ENCODE results near the gene CEP120.
A peak's percentile ranks its signal among the peaks of the same experiment; 100 is the strongest.
"Not testable (repeated sequence)": the region's sequence is repeated elsewhere in the genome, so short reads cannot be mapped to it uniquely, and the experiment has no call there.

CEP120 gene

DNA sequence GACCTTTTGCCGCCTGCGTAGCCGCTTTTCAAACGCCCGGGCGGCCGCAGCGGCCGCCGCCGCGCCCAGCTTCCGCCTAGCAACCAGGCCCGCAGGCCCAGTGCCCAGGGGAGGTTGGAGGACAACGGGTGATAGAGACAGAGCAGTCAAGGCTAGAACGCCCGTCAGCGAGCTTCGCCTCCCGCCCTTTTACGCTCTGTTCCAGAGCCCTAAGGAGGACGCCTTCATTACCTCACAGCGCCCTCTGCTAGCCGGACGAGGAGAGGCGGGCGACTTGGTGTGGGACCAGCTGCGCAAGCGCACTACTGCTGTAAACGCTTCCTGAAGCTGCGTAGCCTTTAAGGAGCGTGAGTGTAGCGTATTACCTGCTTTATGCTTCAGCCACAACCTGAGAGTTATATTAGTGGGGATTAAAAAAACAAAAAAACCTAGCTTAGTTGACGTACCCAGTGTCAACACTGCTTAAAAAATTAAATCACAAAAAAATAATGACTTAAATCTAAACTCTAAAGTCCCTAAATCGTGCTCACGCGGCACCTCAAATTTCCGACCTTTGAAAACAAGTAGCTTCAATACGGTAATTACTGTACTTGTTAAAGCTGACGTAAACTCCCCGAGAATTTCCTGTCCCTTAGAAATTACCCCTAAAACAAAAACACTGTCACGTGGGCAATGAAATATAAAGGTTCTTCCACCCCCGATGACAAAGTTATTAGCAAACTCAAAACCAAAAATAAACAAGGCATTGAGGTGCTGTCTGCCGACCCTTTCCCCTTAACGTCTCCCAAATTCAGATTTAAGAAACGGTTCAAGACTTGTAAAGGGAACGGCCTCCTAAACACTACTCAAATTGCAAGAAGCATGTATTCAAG, at the start of gene CEP120:
Gene CEP120, minus strand, starts transcription at position 126 of the 872 bp plus-strand sequence. CDS start 405 bp downstream, outside the sequence.
- peak; percentile 94 for DNase-seq

DNA sequence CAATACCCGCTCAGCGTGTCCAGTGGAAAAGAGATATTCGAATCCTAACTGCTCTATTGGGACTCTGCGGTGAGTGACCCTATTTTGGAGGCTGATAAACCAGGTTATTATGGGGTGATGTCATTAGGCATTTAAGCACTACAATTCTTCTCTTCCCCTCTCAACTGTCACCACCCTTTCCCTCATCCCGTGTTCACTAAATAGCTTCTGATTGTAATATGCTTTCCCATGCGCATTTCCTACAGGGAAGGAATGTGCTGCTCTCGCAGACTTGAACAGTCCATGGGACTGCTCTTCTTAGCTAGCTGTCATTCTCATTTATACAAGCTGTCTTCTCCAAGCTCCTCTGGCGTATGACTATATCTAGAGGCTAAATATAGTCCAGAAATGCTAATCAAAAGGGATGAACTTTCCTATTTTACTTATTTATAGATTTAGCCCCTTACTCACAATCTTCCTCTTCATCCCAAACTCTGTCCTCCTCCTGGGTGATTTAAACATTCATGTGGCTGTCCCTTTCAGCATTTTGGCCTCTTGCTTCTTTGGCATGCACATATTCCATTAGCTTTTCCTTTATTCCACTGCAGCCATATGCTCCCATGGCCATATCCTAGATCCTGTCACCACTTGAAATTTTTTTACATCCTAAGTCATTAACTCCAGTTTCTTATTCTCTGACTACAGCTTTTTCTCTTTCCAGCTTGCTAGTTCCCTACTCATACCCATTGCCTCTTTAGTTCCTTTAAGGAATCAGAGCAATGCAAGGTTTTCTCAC, 49.1 kb upstream of the CEP120 start:
- DNase-seq: no peak

DNA sequence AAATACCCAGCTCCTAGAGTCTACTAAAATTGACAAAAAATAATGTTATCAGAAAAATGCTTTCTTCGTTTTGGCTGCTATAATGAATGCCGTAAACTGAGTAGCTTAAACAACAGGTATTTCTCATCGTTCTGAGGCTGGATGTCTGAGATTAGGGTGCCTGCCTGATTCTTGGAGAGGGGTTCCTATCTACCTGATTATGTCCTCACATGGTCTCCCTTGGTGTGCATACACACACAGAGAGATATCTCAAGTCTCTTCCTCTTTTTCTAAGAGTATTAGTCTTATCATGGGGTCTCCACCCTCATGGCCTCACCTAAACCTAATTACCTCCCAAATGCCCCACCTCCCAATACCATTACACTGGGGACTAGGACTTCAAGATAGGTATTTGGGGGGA, 48.2 kb upstream of the CEP120 start:
- DNase-seq: no peak

GRCh38 chr5:123466839-123467238, 43.6 kb upstream of the CEP120 start:
- not testable (repeated sequence) for DNase-seq

DNA sequence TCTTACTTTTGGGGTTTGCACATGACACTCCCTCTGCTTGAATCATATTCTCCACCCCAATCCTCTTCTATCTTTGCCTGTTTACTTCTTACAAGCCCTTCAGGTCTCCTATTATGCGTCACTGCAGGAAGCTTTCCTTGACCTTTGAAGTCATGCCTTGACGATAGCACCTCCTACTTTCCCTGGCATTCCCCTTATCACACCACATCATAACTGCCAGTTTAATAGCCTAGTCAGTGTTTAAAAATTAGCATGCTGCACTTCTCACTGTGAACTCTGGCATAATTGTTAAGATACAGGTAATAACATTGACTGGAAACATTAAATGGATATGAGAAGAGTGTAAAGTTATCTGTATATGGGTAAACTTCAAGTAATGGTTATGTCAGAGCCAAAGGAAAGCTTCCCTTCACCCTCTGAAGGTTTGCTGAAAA, 37.1 kb upstream of the CEP120 start:
- DNase-seq: no peak

DNA sequence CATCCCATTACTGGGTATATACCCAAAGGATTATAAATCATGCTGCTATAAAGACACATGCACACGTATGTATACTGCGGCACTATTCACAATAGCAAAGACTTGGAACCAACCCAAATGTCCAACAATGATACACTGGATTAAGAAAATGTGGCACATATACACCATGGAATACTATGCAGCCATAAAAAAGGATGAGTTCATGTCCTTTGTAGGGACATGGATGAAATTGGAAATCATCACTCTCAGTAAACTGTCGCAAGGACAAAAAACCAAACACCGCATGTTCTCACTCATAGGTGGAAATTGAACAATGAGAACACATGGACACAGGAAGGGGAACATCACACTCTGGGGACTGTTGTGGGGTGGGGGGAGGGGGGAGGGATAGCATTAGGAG, 35.8 kb upstream of the CEP120 start:
- DNase-seq: not testable (repeated sequence)

DNA sequence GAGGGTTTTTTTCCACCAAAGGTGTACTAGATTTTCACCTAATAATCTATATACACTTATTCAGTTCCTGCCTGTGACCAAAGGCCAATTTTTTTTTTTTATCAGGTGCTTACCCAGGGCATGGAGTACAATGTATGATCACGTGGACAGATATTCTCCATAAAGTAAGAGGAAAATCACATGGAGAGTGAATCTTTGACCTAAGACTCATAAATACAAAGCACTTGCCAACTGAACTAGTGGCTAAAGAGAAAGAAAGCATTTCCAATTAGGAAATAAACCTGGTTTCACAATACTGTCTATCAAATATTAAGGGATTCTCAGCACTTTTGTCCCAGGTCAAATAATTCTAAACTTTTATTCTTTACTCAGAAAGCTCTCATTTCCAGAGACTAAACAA, 33.0 kb upstream of the CEP120 start:
- DNase-seq: no peak

DNA sequence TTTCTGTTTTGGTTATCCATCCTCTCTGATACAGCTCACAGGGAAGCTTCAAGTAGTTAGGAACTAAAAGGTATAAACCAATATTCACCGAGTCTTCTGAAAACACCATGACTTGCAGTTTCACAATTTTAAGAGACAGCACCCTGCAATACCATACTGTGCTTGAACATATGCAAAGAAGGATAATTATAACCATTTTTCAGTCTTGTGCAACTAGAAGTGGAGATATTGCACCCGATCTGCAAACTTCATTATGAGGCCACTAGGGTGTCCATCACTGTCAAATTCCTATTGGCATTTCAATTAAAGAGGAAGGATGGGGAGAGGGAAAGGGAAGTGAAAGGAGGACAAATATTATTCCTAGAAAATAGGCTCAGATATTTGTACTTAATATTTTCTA, 32.4 kb upstream of the CEP120 start:
- no peak for DNase-seq

DNA sequence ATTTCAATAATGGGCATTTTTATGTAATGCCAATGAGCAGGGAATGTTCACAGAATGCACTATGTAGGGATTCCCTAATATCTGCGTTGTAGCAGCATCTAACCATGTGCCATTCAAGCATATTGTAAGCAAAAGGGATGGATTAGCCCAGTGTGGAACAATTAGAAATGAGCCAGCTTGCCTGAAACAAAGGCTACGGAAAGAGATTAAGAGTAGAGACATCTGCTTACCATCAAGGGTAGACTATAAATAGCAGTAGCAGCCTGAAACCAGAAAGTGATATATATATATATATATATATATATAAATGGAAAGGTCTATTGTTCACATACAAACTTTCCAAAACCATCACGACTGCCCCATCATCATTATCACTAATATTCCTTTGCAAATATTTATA, 31.9 kb upstream of the CEP120 start:
- DNase-seq: no peak

DNA sequence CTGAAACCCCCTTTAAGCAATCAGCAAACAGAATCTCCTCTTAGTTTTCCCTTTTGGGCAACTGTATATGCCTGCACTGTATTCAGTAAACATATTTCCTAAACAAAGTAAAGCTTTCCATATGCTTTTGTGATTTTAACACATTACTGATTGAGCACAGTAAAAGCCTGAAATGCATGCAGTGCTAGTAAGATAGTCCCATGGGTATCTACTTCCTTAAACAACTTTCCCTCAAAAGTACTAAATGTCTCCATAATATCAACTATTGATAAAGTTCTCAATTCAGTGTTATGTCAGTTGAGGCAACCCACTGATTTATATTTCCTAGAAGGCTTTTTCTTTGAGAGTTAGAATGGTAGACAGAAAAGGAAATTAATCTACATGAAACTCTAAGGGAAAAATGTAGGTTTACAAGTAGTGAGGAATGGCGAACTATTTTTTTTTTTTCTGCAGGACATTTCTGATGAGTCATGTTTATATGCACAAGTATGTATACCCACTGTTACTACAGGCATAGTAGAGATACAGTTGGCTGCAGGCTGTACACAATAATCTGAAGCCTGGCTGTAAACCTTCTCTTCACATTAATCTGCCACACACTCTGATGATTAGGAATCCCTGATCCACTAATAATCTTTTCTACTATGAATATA, 31.2 kb upstream of the CEP120 start:
- no peak for DNase-seq

- no peak for DNase-seq
These were observed 29.2 kb upstream of the CEP120 start for GRCh38 chr5:123452401-123452800.

- no peak for DNase-seq
These were observed 27.8 kb upstream of the CEP120 start for GRCh38 chr5:123451047-123451446.

DNA sequence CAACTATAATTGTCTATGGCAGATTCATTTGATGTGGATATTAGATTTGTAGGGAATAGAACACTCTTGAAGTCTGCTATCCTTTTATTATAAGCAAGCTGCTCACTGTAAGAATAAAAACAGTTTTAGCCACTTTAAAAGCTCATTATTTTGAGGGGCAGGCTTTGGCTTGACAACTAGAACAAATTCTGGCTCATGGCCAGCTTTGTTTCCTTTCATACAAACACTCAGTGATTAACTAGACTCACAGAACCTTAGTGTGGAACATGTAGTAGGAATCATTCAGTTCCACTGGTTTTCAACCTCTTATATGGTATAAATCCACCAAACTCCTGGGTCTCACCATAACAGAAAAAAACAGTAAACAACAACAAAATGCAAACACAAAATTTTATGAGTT, 27.4 kb upstream of the CEP120 start:
- no peak for DNase-seq

DNA sequence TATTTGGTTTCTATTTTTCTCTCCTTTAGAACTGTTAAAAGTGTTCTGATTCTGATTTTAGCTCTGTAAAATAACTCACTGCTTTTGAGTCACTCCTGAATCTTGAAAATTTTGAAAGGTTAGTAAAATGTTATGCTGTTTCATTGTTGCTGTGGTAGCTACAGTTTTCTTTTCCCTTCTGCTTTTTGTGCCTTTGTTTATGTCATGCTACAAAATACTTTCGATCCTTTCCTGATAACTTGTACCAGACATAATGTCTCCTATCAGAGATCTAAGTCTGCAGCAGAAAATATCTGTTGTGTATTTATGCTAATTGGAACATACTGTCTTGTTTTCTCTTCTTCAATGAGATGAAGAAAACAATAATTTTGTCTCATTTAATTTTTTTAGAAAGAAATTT, 26.9 kb upstream of the CEP120 start:
- no peak for DNase-seq

- no peak for DNase-seq
These were observed 26.3 kb upstream of the CEP120 start for GRCh38 chr5:123449424-123449974.

DNA sequence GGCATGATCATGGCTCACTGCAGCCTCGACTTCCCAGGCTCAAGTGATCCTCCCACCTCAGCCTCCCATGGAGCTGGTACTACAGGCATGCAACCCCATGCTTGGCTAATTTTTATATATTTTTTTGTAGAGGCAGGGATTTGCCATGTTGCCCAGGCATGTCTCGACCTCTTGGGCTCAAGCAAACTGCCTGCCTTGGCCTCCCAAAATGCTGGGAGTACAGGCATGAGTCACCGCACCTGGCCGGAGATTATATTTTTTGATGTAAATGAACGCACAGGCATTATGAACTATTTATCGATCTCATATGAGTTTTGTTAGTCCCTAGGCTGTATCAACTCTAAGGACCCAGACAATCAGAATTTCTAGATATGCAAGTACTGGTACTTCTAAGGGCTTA, 25.5 kb upstream of the CEP120 start:
- DNase-seq: no peak

GRCh38 chr5:123448017-123448617, 24.9 kb upstream of the CEP120 start:
- DNase-seq: no peak

DNA sequence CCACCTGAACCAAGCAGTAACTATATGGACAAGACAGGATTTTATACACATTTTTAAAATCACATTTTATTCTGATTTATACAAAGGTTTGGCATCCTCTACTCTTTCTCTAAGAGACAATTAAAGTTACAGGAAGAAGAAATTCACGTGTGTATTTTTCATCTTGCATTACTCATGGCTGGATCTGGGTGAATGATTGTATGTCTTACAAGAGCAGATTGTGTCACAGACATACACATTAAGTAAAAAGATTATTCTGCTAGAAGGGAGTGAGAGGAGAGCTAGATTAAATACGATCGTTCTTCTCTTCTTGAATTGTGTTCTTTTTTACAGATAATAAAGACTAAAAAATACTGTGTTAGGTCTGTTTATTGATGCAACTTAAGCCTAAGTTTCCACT, 20.8 kb upstream of the CEP120 start:
- DNase-seq: no peak

DNA sequence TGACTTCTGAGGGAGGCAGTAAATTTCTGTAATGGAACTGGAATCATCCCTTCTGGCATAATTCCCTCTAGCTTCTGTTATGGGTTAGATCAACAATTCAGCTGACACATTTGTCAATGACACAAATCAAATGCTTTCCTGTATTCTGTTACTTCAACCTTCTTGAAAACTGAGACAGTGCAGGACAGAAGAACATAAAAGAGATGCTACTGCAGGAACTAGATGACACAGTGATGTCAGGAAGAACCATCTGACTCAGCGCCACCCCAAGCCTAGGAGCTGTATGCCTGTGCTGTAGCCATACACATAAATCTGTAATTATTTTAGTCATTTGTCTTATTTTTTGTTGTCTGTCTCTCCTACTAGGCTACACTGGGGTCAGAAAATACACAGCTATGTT, 18.2 kb upstream of the CEP120 start:
- DNase-seq: no peak

DNA sequence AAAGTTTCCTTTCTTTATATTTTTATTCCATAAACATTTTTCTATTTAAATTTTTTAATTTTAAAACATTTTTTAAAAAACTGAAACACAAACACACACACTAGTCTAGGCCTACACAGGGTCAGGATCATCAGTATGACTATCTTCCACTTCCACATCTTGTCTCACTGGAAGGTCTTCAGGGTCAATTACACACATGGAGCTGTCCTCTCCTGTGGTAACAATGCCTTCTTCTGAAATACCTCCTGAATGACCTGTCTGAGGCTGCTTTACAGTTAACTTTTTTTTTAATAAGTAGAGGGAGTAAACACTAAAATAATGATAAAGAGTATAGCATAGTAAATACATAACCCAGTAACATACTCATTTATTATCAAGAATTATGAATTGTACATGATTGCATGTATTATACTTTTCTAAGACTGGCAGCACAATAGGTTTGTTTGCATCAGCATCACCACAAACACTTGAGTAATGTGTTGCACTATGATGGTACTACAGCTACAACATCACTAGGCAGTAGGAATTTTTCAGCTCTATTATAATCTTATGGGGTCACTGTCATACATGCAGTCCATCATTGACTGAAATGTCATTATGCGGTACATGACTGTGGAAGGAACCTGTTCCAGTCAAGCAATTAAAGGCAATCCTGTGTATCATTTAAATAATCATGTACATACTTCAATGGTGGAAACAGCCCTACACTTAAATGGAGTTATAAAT, 17.4 kb upstream of the CEP120 start:
- DNase-seq: no peak

- no peak for DNase-seq
These were observed 16.5 kb upstream of the CEP120 start for GRCh38 chr5:123439709-123440108.

- no peak for DNase-seq
These were observed 15.7 kb upstream of the CEP120 start for GRCh38 chr5:123438902-123439301.
